ENCODE measurements around the gene TM2D3.

Gene TM2D3

GRCh38 chr15:101621961-101622360 is 30.2 kb downstream of the TM2D3 start:
- no peak for TF ChIP-seq ZNF274 (IDR thresholded peaks at IDR 0.05; ENCODE audit: low read depth, low read length)
- no peak overlapping the region for H3K4me3 ChIP-seq (ENCODE audit: low read length)

GRCh38 chr15:101620671-101621070 is 31.5 kb downstream of the TM2D3 start:
- TF ChIP-seq ZNF274 (IDR thresholded peaks at IDR 0.05; ENCODE audit: low read depth, low read length) = no peak
- no peak overlapping the region for H3K4me3 ChIP-seq (ENCODE audit: low read length)

GRCh38 chr15:101619615-101619865 is 32.6 kb downstream of the TM2D3 start:
- TF ChIP-seq ZNF274 (IDR thresholded peaks at IDR 0.05; ENCODE audit: low read depth, low read length) = no peak
- no peak overlapping the region for H3K4me3 ChIP-seq (ENCODE audit: low read length)

GRCh38 chr15:101618851-101619614 is 33.1 kb downstream of the TM2D3 start:
- H3K4me3 ChIP-seq (ENCODE audit: low read length) = no peak overlapping the region
- no peak for TF ChIP-seq ZNF274 (IDR thresholded peaks at IDR 0.05; ENCODE audit: low read depth, low read length)

- H3K4me3 ChIP-seq (ENCODE audit: low read length) = no peak overlapping the region
- TF ChIP-seq ZNF274 (IDR thresholded peaks at IDR 0.05; ENCODE audit: low read depth, low read length) = no peak
Observed at GRCh38 chr15:101618076-101618475, 34.1 kb downstream of the TM2D3 start.

GRCh38 chr15:101617390-101617965 is 34.7 kb downstream of the TM2D3 start:
- no peak overlapping the region for H3K4me3 ChIP-seq (ENCODE audit: low read length)
- TF ChIP-seq ZNF274 (IDR thresholded peaks at IDR 0.05; ENCODE audit: low read depth, low read length) = no peak

GRCh38 chr15:101615986-101616848 is 36.0 kb downstream of the TM2D3 start:
- no peak for TF ChIP-seq ZNF274 (IDR thresholded peaks at IDR 0.05; ENCODE audit: low read depth, low read length)
- no peak overlapping the region for H3K4me3 ChIP-seq (ENCODE audit: low read length)

GRCh38 chr15:101615414-101615985 is 36.7 kb downstream of the TM2D3 start:
- TF ChIP-seq ZNF274 (IDR thresholded peaks at IDR 0.05; ENCODE audit: low read depth, low read length) = no peak
- H3K4me3 ChIP-seq (ENCODE audit: low read length) = no peak overlapping the region

- no peak for TF ChIP-seq ZNF274 (IDR thresholded peaks at IDR 0.05; ENCODE audit: low read depth, low read length)
- H3K4me3 ChIP-seq (ENCODE audit: low read length) = no peak overlapping the region
Observed at GRCh38 chr15:101614761-101615160, 37.4 kb downstream of the TM2D3 start.

GRCh38 chr15:101614001-101614585 is 38.1 kb downstream of the TM2D3 start:
- TF ChIP-seq ZNF274 (IDR thresholded peaks at IDR 0.05; ENCODE audit: low read depth, low read length) = no peak
- no peak overlapping the region for H3K4me3 ChIP-seq (ENCODE audit: low read length)

GRCh38 chr15:101613130-101614000 is 38.8 kb downstream of the TM2D3 start:
- no peak for TF ChIP-seq ZNF274 (IDR thresholded peaks at IDR 0.05; ENCODE audit: low read depth, low read length)
- no peak overlapping the region for H3K4me3 ChIP-seq (ENCODE audit: low read length)

GRCh38 chr15:101612676-101613075 is 39.5 kb downstream of the TM2D3 start:
- no peak overlapping the region for H3K4me3 ChIP-seq (ENCODE audit: low read length)
- TF ChIP-seq ZNF274 (IDR thresholded peaks at IDR 0.05; ENCODE audit: low read depth, low read length) = no peak

GRCh38 chr15:101611580-101612299 is 40.4 kb downstream of the TM2D3 start:
- no peak for TF ChIP-seq ZNF274 (IDR thresholded peaks at IDR 0.05; ENCODE audit: low read depth, low read length)
- H3K4me3 ChIP-seq (ENCODE audit: low read length) = no peak overlapping the region

Data from GM08714 (cell line).